Endodermal cell (in vitro differentiated cells): ENCODE measurements around the gene LAMB4. TPM values are rescaled to one million over a fixed set of nuclear protein-coding genes. Genes with fewer than 3 reads are reported as not detected.

Experiments
- DNase-seq: peaks from one replicate; pipeline ENCODE4 v3.0.0-alpha.2; 2017
- H3K27ac ChIP-seq: 2 replicates; pipeline ENCODE4 v1.5.1; 2013; ENCODE audit warnings: mild to moderate bottlenecking, low read depth, low read length, moderate library complexity
- H3K27me3 ChIP-seq: 2 replicates; pipeline ENCODE4 v1.6.1; 2013; ENCODE audit warnings: mild to moderate bottlenecking, low read length, moderate library complexity; ENCODE audit not compliant: insufficient read depth, control insufficient read depth, poor library complexity, severe bottlenecking
- H3K36me3 ChIP-seq: 2 replicates; pipeline ENCODE4 v1.7.0; 2013; ENCODE audit warnings: mild to moderate bottlenecking, low read length, moderate library complexity; ENCODE audit not compliant: control insufficient read depth, insufficient read depth
- H3K4me1 ChIP-seq: one replicate; pipeline ENCODE4 v1.7.0; 2013; ENCODE audit warnings: low read length; ENCODE audit not compliant: control insufficient read depth, insufficient read depth
- H3K4me3 ChIP-seq: 2 replicates; pipeline ENCODE4 v1.5.1; 2013; ENCODE audit warnings: mild to moderate bottlenecking, low read length, moderate library complexity
- H3K9ac ChIP-seq: 2 replicates; pipeline ENCODE4 v1.6.1; 2013; ENCODE audit warnings: mild to moderate bottlenecking, low read length, moderate library complexity; ENCODE audit not compliant: poor library complexity, severe bottlenecking; ENCODE audit errors: extremely low read depth
- H3K9me3 ChIP-seq: 2 replicates; pipeline ENCODE4 v1.6.1; 2013; ENCODE audit warnings: mild to moderate bottlenecking, low read length, moderate library complexity; ENCODE audit not compliant: control insufficient read depth
- H3K27ac Mint-ChIP-seq: 2 replicates; pipeline ENCODE4 v1.8.0; 2020; ENCODE audit warnings: mixed read lengths
- H3K27me3 Mint-ChIP-seq: 2 replicates; pipeline ENCODE4 v1.8.0; 2021; ENCODE audit warnings: mild to moderate bottlenecking, mixed read lengths; ENCODE audit not compliant: insufficient read depth
- H3K36me3 Mint-ChIP-seq: 2 replicates; pipeline ENCODE4 v1.8.0; 2020; ENCODE audit warnings: low read depth, mixed read lengths
- H3K4me1 Mint-ChIP-seq: 2 replicates; pipeline ENCODE4 v1.8.0; 2020; ENCODE audit warnings: mixed read lengths
- H3K4me3 Mint-ChIP-seq: 2 replicates; pipeline ENCODE4 v1.8.0; 2020; ENCODE audit warnings: mild to moderate bottlenecking, moderate library complexity, mixed read lengths
- H3K9me3 Mint-ChIP-seq: 2 replicates; pipeline ENCODE4 v1.8.0; 2020; ENCODE audit warnings: mild to moderate bottlenecking, mixed read lengths
- WGBS, 2 experiments: methylation state at CpG; one replicate each; pipeline versions ENCODE4 v1.1.5 to v1.1.7; 2013; ENCODE audit warnings: missing lambda C conversion rate in 2 of 2, mixed read lengths in 1 of 2; ENCODE audit not compliant: insufficient coverage in 1 of 2, insufficient read length in 1 of 2; 5-methylcytosine and 5-hydroxymethylcytosine counted together
- total RNA-seq, 2 donors: library from RNA; stranded (reverse); fragmentation: NEBNext Ultra II Directional in 1 of 2; extraction: Animal tissue kit (Norgen Biotek cat#: 25700) in 1 of 2; gene quantifications; 2 replicates in 1 of 2; 3 replicates in 1 of 2; pipeline ENCODE4 v1.2.1, GENCODE V29; 2021
- TF ChIP-seq, protein P1 (sequence below): fragments of 200-600 bp; sonication (generic); conservative IDR thresholded peaks from 2 replicates; pipeline ENCODE4 v1.5.0; 2021; ENCODE audit warnings: antibody characterized with exemption, mild to moderate bottlenecking

The LAMB4 gene
- total RNA-seq, 2 donors from 2014 or later = not detected

DNA sequence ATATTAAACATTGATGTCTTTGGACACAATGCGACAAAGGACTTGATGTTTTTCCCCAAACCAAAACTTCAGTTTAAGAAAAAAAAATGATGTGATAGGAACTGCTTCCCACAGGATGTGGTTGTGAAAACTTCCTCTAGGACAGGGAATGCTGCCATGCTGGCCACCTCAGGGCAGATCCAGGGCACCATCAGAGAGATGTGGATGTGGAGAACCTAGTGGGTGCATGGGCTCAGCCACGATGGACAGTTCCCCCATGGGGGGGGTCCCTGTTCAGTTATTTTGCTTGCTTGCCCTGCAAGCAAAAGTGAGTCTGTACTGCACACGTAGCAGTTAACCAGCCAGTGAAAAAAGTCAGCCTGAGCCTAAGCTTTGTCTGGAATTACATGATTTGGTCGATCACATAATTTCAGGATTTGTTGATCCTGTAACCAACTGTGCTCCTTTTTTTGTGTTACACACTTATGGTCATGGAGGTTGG lies 36.3 kb downstream of the LAMB4 start:
- Histone ChIP-seq H3K4me1 (peaks cover 15% of the 10 kb centered on the region), H3K27me3 (no peaks in the 10 kb centered on the region), H3K9me3 (no peaks in the 10 kb centered on the region), H3K27ac (no peak overlapping the region), H3K9ac (no peak overlapping the region), H3K4me3 (no peak overlapping the region), H3K36me3 (no peaks in the 10 kb centered on the region)
- Mint-ChIP-seq H3K4me3 (no peak overlapping the region), H3K36me3 (no peaks in the 10 kb centered on the region), H3K9me3 (no peaks in the 10 kb centered on the region), H3K27me3 (no peaks in the 10 kb centered on the region), H3K27ac (no peak overlapping the region), H3K4me1 (peaks cover 35% of the 10 kb centered on the region)
- 93 to 97% methylated on average over 4 of the region's 4 CpGs for WGBS, 2 experiments
- TF ChIP-seq, protein P1, sequence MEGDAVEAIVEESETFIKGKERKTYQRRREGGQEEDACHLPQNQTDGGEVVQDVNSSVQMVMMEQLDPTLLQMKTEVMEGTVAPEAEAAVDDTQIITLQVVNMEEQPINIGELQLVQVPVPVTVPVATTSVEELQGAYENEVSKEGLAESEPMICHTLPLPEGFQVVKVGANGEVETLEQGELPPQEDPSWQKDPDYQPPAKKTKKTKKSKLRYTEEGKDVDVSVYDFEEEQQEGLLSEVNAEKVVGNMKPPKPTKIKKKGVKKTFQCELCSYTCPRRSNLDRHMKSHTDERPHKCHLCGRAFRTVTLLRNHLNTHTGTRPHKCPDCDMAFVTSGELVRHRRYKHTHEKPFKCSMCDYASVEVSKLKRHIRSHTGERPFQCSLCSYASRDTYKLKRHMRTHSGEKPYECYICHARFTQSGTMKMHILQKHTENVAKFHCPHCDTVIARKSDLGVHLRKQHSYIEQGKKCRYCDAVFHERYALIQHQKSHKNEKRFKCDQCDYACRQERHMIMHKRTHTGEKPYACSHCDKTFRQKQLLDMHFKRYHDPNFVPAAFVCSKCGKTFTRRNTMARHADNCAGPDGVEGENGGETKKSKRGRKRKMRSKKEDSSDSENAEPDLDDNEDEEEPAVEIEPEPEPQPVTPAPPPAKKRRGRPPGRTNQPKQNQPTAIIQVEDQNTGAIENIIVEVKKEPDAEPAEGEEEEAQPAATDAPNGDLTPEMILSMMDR = no peak
- DNase-seq = no peak

DNA sequence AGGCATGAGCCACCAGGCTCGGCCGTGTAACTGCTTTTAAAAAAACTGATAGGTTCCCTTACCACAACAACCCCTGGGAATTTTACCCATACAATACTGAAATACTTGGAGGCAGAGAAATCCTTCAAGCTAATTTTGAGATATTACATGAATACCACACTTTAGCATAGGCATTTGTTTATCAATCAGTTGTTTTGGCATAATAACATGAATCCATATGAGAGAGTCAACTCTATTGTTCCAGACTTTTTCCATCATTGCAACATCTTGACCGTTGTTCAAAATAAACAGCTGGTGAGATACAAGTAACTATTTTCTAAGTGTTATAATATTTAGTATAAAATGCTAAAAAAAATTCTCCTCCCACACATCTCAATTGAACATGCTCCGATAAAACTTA lies 36.8 kb downstream of the LAMB4 start:
- H3K4me1 ChIP-seq = peaks cover 15% of the 10 kb centered on the region
- H3K27me3 Mint-ChIP-seq = no peaks in the 10 kb centered on the region
- H3K27ac Mint-ChIP-seq = no peak overlapping the region
- H3K9me3 ChIP-seq = no peaks in the 10 kb centered on the region
- no peak overlapping the region for H3K4me3 ChIP-seq
- no peaks in the 10 kb centered on the region for H3K9me3 Mint-ChIP-seq
- H3K27ac ChIP-seq = no peak overlapping the region
- no peak overlapping the region for H3K4me3 Mint-ChIP-seq
- TF ChIP-seq, protein P1 = no peak
- no peaks in the 10 kb centered on the region for H3K27me3 ChIP-seq
- H3K36me3 Mint-ChIP-seq = no peaks in the 10 kb centered on the region
- peaks cover 36% of the 10 kb centered on the region for H3K4me1 Mint-ChIP-seq
- WGBS, 2 experiments = 92 to 98% methylated on average over 2 to 4 of the region's 4 CpGs
- H3K9ac ChIP-seq = no peak overlapping the region
- DNase-seq = no peak
- H3K36me3 ChIP-seq = no peaks in the 10 kb centered on the region

DNA sequence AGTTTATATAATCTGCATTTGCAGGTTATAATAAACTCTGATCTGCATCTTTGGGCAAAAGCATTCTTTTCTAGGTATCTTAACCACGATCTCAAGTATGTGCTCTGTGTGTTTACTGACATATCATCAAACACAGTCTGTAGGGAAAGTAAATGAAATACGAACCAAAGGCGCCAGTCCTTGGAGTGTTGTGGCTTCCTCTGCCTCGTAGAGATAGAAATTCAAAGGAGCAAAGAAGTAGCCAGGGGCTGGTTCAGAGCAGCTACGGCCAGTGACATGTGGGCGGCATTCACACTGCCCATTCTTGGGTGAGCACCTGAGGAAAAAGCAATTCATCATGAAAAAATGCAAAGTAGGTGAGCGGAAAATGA lies 38.7 kb downstream of the LAMB4 start:
- Histone ChIP-seq H3K36me3 (no peaks in the 10 kb centered on the region), H3K4me3 (no peak overlapping the region), H3K27me3 (no peaks in the 10 kb centered on the region), H3K9me3 (no peaks in the 10 kb centered on the region), H3K9ac (no peak overlapping the region), H3K27ac (no peak overlapping the region), H3K4me1 (peaks cover 15% of the 10 kb centered on the region)
- H3K4me3 Mint-ChIP-seq = no peak overlapping the region
- no peaks in the 10 kb centered on the region for H3K9me3 Mint-ChIP-seq
- H3K4me1 Mint-ChIP-seq = peaks cover 35% of the 10 kb centered on the region
- H3K27ac Mint-ChIP-seq = no peak overlapping the region
- no peak for DNase-seq
- WGBS, 2 experiments = 92 to 94% methylated on average over 7 of the region's 7 CpGs
- no peaks in the 10 kb centered on the region for H3K36me3 Mint-ChIP-seq
- no peaks in the 10 kb centered on the region for H3K27me3 Mint-ChIP-seq
- TF ChIP-seq, protein P1 = no peak
